B cell (primary cell): ENCODE results near the gene TLR3. TPM values are rescaled to one million over a fixed set of nuclear protein-coding genes. Genes with fewer than 3 reads are reported as not detected.

Source experiments
- ATAC-seq: fragments of 200-7000 bp; cut with Tn5 transposase; one replicate; pipeline ENCODE4 v1.10.0; 2021; ENCODE audit warnings: low read depth, mild to moderate bottlenecking, moderate number of reproducible peaks, moderate library complexity
- CTCF ChIA-PET: fragments of 350-600 bp; sonication (Branson Sonifier 250); formaldehyde crosslinking; loops from one replicate; lab custom pipeline; 2021; ENCODE audit warnings: antibody characterized with exemption, inconsistent platforms; lab: Charles Lee
- POLR2A ChIA-PET: fragments of 350-600 bp; sonication (Branson Sonifier 250); formaldehyde crosslinking; loops from one replicate; lab custom pipeline; 2021; ENCODE audit warnings: antibody characterized with exemption; lab: Charles Lee
- DNase-seq: peaks from one replicate; pipeline ENCODE4 v3.0.0; 2013
- H2AFZ ChIP-seq: 2 replicates; pipeline ENCODE4 v1.6.1; 2012; ENCODE audit warnings: mild to moderate bottlenecking, low read depth, low read length; ENCODE audit not compliant: insufficient read depth, poor library complexity, severe bottlenecking
- H3K27ac ChIP-seq, 2 donors: 1 replicate in 1 of 2; 2 replicates in 1 of 2; pipeline ENCODE4 v1.5.1; 2012 to 2013; ENCODE audit warnings: low read length in 2 of 2, mild to moderate bottlenecking in 2 of 2, moderate library complexity in 1 of 2
- H3K27me3 ChIP-seq, 4 experiments: fragments of 200-600 bp in 1 of 4; sonication (generic) in 1 of 4; replicated peaks in 1 of 4; 1 replicate in 2 of 4; 2 replicates in 2 of 4; pipeline versions ENCODE4 v1.6.1 to v1.7.0; 2013 to 2016; ENCODE audit warnings: low read length in 3 of 4, mild to moderate bottlenecking in 2 of 4, mixed read lengths in 1 of 4, moderate library complexity in 1 of 4; ENCODE audit not compliant: insufficient read depth in 4 of 4, control insufficient read depth in 3 of 4; ENCODE audit errors: control extremely low read depth in 1 of 4
- H3K36me3 ChIP-seq, 2 experiments: replicated peaks in 1 of 2; 1 replicate in 1 of 2; 2 replicates in 1 of 2; pipeline versions ENCODE4 v1.6.1 to v1.7.1; 2013; ENCODE audit warnings: low read length in 1 of 2; ENCODE audit not compliant: insufficient read depth in 2 of 2, control insufficient read depth in 1 of 2; ENCODE audit errors: control extremely low read depth in 1 of 2, extremely low read depth in 1 of 2
- H3K4me1 ChIP-seq, 2 donors: fragments of 200-600 bp in 1 of 2; sonication (generic) in 1 of 2; 1 replicate in 1 of 2; 2 replicates in 1 of 2; pipeline versions ENCODE4 v1.5.1 to v1.6.1; 2013 to 2017; ENCODE audit warnings: low read length in 2 of 2; ENCODE audit not compliant: control insufficient read depth in 2 of 2, insufficient read depth in 2 of 2
- H3K4me2 ChIP-seq: replicated peaks from 2 replicates; pipeline ENCODE3; 2012; ENCODE audit warnings: mild to moderate bottlenecking, low read depth, low read length; ENCODE audit not compliant: poor library complexity, severe bottlenecking
- H3K4me3 ChIP-seq, 5 experiments: fragments of 200-600 bp in 1 of 5; sonication (generic) in 1 of 5; 1 replicate in 3 of 5; 2 replicates in 2 of 5; pipeline versions ENCODE4 v1.5.1 to v1.7.0; 2011 to 2016; ENCODE audit warnings: low read length in 4 of 5, mild to moderate bottlenecking in 4 of 5, low read depth in 2 of 5, control low read depth in 1 of 5, moderate library complexity in 1 of 5; ENCODE audit not compliant: insufficient read depth in 1 of 5; ENCODE audit errors: control extremely low read depth in 1 of 5, extremely low read depth in 1 of 5
- H3K79me2 ChIP-seq: fragments of 200-600 bp; sonication (generic); one replicate; pipeline ENCODE4 v1.6.0; 2016; ENCODE audit warnings: low read length; ENCODE audit not compliant: control insufficient read depth, insufficient read depth
- H3K9ac ChIP-seq: fragments of 200-600 bp; sonication (generic); 2 replicates; pipeline ENCODE4 v1.6.1; 2017; ENCODE audit warnings: mild to moderate bottlenecking, low read length, moderate library complexity
- H3K9me3 ChIP-seq, 3 donors: one replicate each; pipeline versions ENCODE4 v1.6.1 to v1.7.1; 2013; ENCODE audit warnings: low read length in 2 of 3; ENCODE audit not compliant: control insufficient read depth in 2 of 3, insufficient read depth in 1 of 3; ENCODE audit errors: control extremely low read depth in 1 of 3
- H4K20me1 ChIP-seq: 2 replicates; pipeline ENCODE4 v1.6.0; 2012; ENCODE audit warnings: mild to moderate bottlenecking, low read length; ENCODE audit not compliant: insufficient read depth, control insufficient read depth, poor library complexity, severe bottlenecking
- H3K27ac Mint-ChIP-seq: one replicate; pipeline ENCODE4 v1.8.0; 2021; ENCODE audit warnings: mixed read lengths
- H3K27me3 Mint-ChIP-seq: one replicate; pipeline ENCODE4 v1.8.0; 2021; ENCODE audit warnings: mixed read lengths
- H3K4me1 Mint-ChIP-seq: one replicate; pipeline ENCODE4 v1.8.0; 2021; ENCODE audit warnings: mixed read lengths
- H3K4me3 Mint-ChIP-seq: one replicate; pipeline ENCODE4 v1.8.0; 2021; ENCODE audit warnings: mixed read lengths
- H3K9me3 Mint-ChIP-seq: one replicate; pipeline ENCODE4 v1.8.0; 2022; ENCODE audit warnings: mixed read lengths; ENCODE audit not compliant: insufficient read depth
- EZH2 ChIP-seq: IDR thresholded peaks from 2 replicates; pipeline ENCODE4 v1.6.1; 2012; ENCODE audit warnings: borderline replicate concordance, low read depth, mild to moderate bottlenecking, moderate library complexity, low read length; ENCODE audit not compliant: insufficient read depth, poor library complexity, severe bottlenecking
- WGBS: methylation state at CpG from one replicate; pipeline ENCODE4 v1.1.5; 2013; ENCODE audit warnings: missing lambda C conversion rate; ENCODE audit not compliant: insufficient coverage; 5-methylcytosine and 5-hydroxymethylcytosine counted together
- intact Hi-C: fragments of 100-400 bp; cut with micrococcal nuclease; formaldehyde crosslinking; loops from one replicate; pipeline ENCODE4 v1.10.0; 2022
- polyA plus RNA-seq: library from polyadenylated mRNA; depleted of rRNA; stranded (reverse); fragments of >200 nt; gene quantifications from 2 replicates; pipeline ENCODE4 v1.2.3, GENCODE V29; 2012
- total RNA-seq, 2 donors: library from RNA; stranded (reverse); fragments of 120-200 nt in 1 of 2; gene quantifications; 1 replicate in 1 of 2; 2 replicates in 1 of 2; pipeline versions ENCODE4 v1.2.3 to v1.2.4, GENCODE V29; 2013 to 2022
- TF ChIP-seq, protein P1 (sequence below): fragments of 200-600 bp; IDR thresholded peaks from one replicate; pipeline ENCODE4 v1.8.0; 2022; ENCODE audit warnings: antibody characterized with exemption, mild to moderate bottlenecking

TLR3 gene
- total and polyA plus RNA-seq, 2 donors (not counting 1 experiment from before 2014, with no cell fraction given) = not detected

DNA sequence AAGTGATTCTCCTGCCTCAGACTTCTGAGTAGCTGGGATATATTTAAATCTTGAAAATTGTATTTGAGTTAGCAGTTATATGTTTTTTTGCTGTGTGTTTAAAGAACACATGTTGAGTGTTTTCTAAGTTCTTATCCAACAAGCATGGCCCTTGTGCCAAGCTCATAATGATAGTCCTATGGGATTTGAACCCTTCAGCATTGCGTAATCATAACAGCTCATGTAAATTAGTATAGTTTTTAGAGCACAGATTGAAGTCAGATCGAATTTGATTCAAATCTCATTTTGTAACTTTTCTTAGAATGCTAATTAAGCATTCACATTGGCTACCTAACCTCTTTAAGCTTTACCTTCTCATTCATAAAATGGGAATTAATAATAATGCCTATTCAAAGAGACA lies 47.7 kb downstream of the TLR3 start:
- H3K27ac ChIP-seq = no peak overlapping the region
- ChIA-PET POLR2A (no interaction called here), CTCF (no interaction called here)
- no peaks in the 10 kb centered on the region for H3K79me2 ChIP-seq
- no peak overlapping the region for H3K4me2 ChIP-seq
- no peaks in the 10 kb centered on the region for H3K4me1 ChIP-seq
- Mint-ChIP-seq H3K9me3 (no peaks in the 10 kb centered on the region), H3K4me3 (no peak overlapping the region), H3K27me3 (peaks cover 31% of the 10 kb centered on the region), H3K4me1 (no peaks in the 10 kb centered on the region), H3K27ac (no peak overlapping the region)
- no CpG with 5 or more reads among the region's 2 CpGs for WGBS
- no peak overlapping the region for H2AFZ ChIP-seq
- no peak for TF ChIP-seq EZH2
- TF ChIP-seq, protein P1, sequence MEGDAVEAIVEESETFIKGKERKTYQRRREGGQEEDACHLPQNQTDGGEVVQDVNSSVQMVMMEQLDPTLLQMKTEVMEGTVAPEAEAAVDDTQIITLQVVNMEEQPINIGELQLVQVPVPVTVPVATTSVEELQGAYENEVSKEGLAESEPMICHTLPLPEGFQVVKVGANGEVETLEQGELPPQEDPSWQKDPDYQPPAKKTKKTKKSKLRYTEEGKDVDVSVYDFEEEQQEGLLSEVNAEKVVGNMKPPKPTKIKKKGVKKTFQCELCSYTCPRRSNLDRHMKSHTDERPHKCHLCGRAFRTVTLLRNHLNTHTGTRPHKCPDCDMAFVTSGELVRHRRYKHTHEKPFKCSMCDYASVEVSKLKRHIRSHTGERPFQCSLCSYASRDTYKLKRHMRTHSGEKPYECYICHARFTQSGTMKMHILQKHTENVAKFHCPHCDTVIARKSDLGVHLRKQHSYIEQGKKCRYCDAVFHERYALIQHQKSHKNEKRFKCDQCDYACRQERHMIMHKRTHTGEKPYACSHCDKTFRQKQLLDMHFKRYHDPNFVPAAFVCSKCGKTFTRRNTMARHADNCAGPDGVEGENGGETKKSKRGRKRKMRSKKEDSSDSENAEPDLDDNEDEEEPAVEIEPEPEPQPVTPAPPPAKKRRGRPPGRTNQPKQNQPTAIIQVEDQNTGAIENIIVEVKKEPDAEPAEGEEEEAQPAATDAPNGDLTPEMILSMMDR = no peak
- DNase-seq (no peak), ATAC-seq (no peak)
- intact Hi-C loops = no loop called here
- H3K4me3 ChIP-seq = no peak overlapping the region
- H3K36me3 ChIP-seq = no peaks in the 10 kb centered on the region
- peaks cover 0 to 5% (median 4%) of the 10 kb centered on the region in 4 experiments for H3K27me3 ChIP-seq
- H3K9ac ChIP-seq = no peak overlapping the region
- no peaks in the 10 kb centered on the region for H4K20me1 ChIP-seq
- H3K9me3 ChIP-seq = peaks cover 0 to 1% (median 0%) of the 10 kb centered on the region in 3 donors

DNA sequence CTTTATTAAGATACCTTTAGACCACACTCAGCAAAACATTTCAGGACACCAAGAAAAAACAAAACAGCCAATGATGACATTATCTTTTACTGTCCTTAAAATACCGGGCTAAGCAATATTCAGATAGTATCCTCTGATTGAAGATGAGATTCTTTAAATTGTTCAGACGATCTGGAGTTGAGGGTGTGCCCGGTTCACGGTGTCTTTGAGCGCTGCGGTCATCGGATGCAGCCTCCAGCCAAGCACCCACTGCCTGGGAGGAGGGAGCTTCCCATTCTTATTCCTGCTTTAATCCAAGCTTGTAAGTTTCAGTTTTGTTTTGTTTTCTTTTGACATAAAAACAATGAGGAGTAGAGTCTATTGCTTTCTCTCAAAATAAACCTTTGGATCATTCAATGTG lies 49.6 kb downstream of the TLR3 start:
- Histone ChIP-seq H3K4me3 (no peak overlapping the region), H3K27ac (no peak overlapping the region), H3K36me3 (no peaks in the 10 kb centered on the region), H4K20me1 (no peaks in the 10 kb centered on the region), H3K27me3 (peaks cover 0 to 5% (median 4%) of the 10 kb centered on the region in 4 experiments), H2AFZ (no peak overlapping the region), H3K79me2 (no peaks in the 10 kb centered on the region), H3K4me1 (no peaks in the 10 kb centered on the region), H3K9me3 (peaks cover 0 to 1% (median 0%) of the 10 kb centered on the region in 3 donors), H3K4me2 (no peak overlapping the region), H3K9ac (no peak overlapping the region)
- POLR2A ChIA-PET = no interaction called here
- WGBS = 93% methylated on average over 3 of the region's 7 CpGs
- ATAC-seq = no peak
- CTCF ChIA-PET = no interaction called here
- H3K4me3 Mint-ChIP-seq = no peak overlapping the region
- no peak overlapping the region for H3K27ac Mint-ChIP-seq
- H3K4me1 Mint-ChIP-seq = no peaks in the 10 kb centered on the region
- H3K27me3 Mint-ChIP-seq = peaks cover 31% of the 10 kb centered on the region
- DNase-seq = no peak
- no peak for TF ChIP-seq EZH2
- TF ChIP-seq, protein P1 = no peak
- H3K9me3 Mint-ChIP-seq = no peaks in the 10 kb centered on the region
- intact Hi-C loops = no loop called here
